Spleen (tissue), 7 donors: Measurements from ENCODE around the gene BEX4.

Source experiments
- POLR2A ChIP-seq, 3 donors: fragments of 450-650 bp; IDR thresholded peaks; one replicate each; pipeline ENCODE4 v1.5.1; 2017; ENCODE audit warnings: antibody characterized with exemption in 3 of 3, mild to moderate bottlenecking in 1 of 3
- POLR2AphosphoS5 ChIP-seq, 3 donors: sonication (generic); formaldehyde crosslinking; IDR thresholded peaks; one replicate each; pipeline ENCODE4 v1.5.1; 2017; ENCODE audit warnings: antibody characterized with exemption in 3 of 3
- TF ChIP-seq, protein P1 (sequence below), 11 experiments: fragments of 200-600 bp in 7 of 11; fragments of 450-650 bp in 4 of 11; sonication (generic) in 4 of 11; IDR thresholded peaks in 8 of 11; conservative IDR thresholded peaks in 3 of 11; 1 replicate in 7 of 11; 2 replicates in 4 of 11; pipeline versions ENCODE4 v1.4.0 to v1.8.0; 2016 to 2021; ENCODE audit warnings: antibody characterized with exemption in 11 of 11, inconsistent platforms in 4 of 11, mild to moderate bottlenecking in 1 of 11
- donor health status: DM: no; HTN: no; CAD: no; lungs with moderate emphysema.
- donor health status: DM: no; HTN: no; CAD: no.
- donor health status: DM: no; HTN: no; CAD: no.

DNA sequence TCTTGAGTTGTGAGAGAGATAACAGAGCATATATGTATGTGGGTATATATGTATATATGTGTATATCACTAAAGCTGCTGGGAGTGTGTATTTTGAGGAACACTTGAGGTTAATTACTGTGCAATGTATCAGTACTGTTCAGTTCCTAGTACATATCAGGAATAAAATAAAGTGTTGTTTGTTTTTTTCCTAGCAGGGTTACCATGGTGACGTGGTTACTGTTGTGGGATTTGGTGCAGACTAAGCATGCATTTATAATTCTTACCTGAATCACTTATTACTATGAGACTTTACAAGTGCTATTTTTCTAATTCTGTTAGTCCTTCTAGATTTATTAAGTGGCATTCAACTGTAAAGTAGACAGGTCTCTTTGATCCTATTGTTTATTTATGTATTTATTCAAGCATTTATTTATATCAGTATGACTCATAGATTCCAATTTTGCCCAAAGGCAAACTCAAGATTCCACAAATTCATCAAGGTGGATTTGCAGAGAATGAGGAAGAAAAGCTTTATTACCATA, 26.9 kb upstream of the BEX4 start:
- TF ChIP-seq, protein P1, sequence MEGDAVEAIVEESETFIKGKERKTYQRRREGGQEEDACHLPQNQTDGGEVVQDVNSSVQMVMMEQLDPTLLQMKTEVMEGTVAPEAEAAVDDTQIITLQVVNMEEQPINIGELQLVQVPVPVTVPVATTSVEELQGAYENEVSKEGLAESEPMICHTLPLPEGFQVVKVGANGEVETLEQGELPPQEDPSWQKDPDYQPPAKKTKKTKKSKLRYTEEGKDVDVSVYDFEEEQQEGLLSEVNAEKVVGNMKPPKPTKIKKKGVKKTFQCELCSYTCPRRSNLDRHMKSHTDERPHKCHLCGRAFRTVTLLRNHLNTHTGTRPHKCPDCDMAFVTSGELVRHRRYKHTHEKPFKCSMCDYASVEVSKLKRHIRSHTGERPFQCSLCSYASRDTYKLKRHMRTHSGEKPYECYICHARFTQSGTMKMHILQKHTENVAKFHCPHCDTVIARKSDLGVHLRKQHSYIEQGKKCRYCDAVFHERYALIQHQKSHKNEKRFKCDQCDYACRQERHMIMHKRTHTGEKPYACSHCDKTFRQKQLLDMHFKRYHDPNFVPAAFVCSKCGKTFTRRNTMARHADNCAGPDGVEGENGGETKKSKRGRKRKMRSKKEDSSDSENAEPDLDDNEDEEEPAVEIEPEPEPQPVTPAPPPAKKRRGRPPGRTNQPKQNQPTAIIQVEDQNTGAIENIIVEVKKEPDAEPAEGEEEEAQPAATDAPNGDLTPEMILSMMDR (IDR thresholded peaks at IDR 0.05 in 8 of 11, conservative IDR thresholded peaks at IDR 0.05 in 3 of 11) = no peak
- TF ChIP-seq POLR2A (IDR thresholded peaks at IDR 0.05) = no peak
- no peak for TF ChIP-seq POLR2AphosphoS5 (IDR thresholded peaks at IDR 0.05)
